GM18508 (cell line): ENCODE results near the gene GBF1.

Source experiments
- ATAC-seq: cut with Tn5 transposase; IDR thresholded peaks from one replicate; pipeline ENCODE4 v1.9.1; 2021; ENCODE audit warnings: moderate number of reproducible peaks; ENCODE audit not compliant: insufficient read depth, unreplicated experiment

The GBF1 gene

DNA sequence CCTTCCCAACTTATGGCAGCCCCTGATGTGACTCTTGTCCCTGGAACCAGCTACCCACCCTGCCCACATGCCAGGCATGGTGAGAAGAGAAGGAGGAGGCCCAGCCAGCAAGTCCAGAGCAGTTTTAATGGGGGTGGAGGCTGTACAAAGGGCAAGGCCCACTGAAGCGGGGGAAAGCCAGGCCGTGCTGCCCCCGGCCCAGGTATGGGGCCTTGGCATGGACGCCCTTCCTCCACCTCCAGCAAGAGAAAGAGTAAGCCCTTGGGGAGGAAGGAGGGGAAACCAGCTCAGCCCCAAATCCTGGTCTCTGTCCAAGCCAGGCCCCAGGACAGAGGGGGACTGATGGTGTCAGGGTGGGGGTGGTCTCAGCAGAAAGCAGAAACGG lies 157.2 kb downstream of the GBF1 start:
- ATAC-seq, result no peak

DNA sequence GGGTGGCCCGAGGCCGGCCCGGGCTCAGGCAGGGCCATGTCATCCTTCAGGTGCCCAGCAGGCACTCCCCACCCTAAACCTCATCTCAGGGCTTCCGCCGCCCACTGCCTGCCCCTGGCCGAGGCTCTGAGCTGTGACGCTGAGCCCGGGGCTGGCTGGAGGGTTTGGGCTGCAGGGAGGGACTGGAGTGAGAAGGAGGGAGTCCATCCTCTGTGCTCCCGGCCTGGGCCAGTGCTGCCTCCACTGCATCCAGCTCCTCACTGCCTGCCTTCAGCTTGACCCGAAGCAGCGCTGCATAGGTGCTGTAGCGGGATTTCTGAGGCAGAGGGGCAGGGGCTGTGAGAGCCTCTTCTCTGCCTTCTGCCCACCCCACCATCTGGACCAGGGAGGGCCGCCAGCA lies 157.8 kb downstream of the GBF1 start:
- ATAC-seq, result no peak

DNA sequence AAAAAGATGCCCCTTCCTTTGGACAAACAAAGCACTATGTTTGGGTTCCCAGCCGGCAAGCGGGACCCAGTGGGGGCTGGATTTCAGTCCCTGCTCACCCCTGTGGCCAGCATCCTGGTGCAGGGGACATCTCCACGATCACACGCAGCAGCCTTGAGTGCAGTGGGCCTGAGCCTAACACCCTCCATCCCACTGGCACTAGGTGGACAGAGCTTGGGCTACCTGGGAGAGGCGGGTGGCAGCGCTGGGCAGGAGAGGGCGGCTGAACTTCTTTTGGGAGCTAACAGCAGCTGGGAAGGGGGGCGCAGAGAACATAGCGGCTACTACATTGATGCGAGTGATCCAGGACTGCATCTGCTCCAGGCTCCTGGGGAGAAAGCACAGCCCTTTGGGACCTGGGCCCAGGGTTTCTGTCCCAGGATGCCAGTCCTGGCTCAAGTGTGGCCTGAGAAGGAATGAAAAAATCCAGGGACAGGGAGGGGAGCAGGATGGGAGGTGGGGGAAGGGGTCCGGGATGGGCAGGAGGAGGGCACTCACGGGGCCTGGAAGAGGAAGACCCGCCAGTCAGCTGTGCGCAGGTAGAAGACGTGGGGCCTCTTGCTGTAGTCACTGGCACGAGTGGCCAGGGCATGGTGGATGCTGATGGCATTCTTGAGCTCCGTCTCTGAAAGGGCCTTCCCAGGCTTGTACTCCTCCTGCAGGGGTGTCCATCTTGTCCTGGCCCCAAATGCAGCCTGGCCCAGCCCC lies 159.2 kb downstream of the GBF1 start:
- no peak for ATAC-seq

DNA sequence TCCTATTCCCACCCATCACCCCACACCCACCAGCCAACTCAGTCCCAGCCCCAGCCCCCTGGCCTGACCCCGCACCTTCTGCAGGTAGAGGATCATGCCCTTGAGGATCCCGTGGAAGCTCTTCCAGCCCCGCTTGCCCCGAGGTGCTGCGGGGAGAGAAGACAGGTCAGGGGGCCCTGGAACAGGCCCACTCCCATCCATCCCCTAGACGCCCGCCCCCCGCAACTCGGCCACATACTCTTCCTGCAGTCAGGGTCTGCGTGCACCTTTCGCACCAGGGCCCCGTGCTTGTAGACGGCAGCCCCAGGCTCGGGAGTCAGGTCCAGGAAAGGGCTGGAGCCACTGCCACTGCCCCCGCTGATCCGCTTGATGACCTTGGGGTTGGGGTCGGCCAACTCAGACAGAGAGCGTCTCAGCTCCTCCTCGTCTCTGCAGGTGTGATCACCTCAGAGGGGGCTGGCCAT lies 159.8 kb downstream of the GBF1 start:
- ATAC-seq, result no peak

DNA sequence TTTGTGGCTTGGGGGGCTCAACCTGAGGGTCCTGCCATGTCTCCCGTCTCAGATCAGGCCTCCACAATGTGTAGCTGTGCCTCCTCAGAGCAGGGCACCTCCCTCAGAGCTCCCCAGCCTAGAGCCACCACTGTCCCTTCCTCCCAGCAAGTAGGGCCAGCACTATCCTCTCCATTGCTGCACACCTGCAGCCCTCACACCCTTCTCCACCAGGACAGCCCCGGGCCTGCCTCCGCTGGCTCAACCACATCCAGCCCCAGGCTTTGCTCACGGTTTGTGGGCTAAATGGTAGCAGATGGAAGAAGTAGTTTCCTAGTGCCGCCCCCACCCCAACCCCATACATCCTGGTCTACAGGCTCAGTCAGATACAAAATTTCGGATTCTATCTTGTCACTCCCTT lies 160.3 kb downstream of the GBF1 start:
- ATAC-seq, result no peak

DNA sequence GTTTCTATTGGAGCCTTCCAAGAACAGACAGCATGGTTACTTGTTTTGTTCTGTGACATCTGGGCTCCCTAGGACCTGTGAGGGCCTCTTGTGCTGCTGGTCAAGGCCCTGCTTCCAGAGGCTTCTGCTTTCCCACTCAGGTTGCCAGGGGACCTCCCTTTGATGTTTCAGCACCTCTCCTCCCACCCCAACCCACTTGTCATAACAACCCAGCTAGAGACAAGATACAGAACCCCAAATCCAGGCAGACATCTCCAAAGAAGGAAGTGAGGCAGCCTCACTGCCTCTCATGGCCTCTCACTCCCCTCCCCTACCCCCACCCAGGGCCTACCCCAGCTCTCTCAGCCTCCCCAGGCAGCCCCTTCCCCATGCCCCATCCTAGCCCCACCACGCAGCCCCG lies 161.5 kb downstream of the GBF1 start:
- ATAC-seq, result no peak

DNA sequence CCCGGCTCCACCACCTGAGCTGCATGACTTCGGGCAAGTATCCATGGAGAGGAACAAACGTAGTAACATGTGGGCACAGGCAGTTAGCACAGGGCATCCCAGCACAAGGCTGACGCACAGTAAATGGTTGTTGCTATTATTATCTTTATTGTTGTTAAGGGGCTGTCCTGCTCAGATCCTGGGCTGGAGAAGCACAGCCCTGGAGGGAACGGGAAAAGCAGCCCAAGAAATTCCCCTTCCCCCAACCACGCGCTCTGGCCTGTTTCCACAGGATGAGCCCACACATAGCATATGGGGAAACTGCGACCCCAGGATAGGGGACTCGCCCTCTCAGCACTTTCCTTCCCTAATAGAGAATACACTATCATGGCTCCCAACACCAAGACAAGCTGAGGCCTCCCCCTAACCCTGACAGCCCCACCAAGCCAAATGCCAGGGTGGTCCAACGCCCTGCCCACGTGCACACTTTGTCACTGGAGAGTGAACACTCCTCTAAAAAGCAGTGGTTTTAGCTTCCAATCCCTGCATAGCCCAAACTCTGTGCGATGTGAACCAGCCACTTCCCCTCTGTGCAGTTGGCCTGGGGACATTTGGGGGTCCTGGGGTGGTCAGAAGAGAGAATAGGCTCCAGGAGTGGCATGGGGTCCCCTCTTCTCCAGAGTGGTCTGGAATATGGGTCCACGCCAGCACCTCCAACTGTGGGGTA lies 162.2 kb downstream of the GBF1 start:
- no peak for ATAC-seq

DNA sequence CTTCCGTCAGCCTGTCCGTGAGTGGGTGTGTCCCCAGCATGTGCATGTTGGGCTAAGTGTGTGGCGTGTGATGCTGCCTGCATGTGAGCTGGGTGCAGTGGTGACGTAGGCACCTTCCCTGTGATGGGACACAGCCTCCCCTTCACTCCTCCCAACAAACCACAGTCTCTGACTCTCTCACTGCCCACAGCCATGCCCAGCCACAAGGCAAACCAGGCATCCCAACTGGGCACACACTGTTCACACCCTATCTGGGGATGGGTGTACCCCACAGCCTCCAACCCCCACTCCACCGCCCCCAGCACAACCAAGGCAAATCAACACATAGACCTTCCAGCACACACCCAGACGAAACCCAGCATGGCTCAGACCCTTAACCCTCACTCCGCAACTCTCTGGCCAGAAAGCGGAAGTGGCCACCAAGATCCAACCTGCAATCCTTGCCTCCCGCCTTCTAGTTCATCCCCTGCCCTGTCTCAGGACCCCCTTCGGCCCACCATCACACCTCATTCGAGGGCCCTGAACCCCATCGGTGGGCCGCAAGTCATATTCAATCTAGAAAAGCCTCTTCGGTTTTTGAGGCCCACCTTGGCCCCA lies 162.9 kb downstream of the GBF1 start:
- ATAC-seq, result no peak

DNA sequence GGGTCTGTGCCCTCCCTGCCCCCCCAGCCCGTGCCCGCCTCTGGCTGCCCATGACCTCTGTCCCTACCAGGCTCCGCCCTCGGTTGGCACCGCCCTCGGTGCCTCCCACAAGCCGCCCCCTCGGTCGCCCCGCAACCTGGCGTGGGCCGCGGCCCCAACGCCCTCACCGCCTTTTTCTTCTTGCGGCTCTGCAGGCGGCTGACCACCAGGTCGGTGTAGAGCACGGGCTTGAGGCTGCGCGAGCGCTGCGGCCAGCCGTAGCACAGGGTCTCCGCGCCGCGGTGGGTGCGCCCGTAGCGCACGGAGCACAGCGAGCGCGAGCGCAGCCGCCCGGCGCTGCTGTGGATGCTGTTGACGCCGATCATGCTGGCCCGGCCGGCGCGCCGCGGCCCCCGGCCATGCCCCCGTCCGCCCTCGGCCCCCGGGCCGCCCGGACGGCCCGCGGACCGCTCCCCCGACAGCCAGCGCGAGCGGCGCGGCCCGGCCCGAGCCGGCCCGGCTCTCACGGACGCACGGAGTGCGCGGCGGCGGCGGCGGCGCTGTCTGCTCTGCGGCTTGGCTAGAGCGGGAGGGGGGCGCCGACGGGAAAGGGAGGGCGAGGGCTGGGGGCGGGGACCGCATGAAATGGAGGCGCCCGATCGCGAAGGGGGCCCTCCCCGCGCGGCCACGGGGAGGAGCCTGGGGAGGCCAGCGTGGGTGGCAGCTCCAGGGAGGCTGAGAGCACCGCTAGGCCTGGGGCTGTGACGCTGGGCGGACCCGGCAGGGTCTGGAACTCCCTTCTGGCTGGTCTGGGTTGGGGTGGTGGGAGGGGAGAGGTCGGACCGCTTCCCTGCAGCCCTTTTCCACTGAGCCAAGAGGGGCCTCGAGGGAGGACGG lies 163.6 kb downstream of the GBF1 start:
- no peak for ATAC-seq

DNA sequence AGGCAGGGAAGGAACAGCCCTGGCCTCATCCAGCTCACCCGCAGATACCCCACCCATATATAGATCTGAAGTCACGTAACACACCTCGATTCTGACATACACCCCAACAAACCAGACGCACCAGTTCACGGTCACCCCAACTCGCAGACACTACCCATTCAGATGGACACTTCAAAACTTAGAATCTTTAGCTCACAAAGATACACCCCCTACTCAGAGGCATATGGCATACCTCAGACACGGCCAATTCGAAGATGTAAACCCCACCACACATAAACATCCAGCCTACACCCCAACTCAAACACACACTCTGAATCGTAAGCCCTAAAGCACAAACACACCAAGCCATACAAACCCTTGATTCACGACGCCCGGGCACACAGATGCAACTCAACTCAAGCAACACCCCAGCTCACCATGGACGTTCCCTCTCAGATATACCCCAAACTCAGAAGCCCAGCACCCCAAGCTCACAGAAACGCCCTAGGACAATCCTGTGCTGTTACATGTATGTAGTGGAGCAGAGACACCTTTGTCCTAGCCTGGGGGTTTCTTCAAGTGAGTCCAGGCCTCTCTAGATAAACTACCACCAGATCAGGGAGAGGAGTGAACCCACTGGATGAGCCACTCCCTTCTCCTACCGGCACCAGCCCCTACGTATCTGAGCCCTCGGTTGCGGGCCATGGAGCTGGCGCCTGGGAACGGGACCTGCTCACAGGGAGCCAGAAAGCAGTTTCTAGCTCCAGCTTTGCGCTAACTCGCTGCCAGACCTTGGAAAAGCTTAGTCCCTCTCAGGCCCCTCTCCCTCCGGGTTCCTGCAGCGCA lies 164.5 kb downstream of the GBF1 start:
- ATAC-seq, result no peak

DNA sequence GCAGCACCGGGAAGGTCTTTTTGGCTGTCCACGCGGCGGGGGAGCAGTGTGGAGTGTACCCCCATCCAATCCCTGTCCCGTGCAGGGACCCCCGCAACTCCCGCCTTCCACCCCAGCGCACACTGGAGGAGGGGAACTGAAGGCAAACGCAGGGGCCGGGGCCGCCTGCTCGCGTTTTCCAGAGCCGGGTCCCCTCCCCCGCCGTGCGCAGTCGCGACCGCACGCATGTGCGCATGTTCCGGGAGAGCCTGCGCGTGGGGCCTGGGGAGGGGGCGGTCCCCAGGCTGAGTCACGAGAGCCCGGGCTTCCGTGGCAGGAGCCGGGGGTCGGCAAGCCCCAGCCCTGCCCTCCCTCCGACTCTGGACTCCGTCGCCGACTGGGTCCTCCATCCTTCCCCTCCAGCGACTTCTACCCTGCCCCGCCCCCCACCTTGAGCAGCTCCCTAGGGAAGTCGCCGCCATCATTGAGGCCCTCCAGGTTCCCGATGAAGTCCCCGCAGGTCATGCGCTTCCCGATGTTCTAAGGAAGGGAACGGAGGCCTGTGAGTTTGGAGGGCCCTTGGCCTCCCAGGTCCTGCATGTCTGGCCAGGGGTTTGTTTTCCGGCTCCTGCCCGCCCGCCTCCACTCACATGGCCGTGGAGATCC lies 165.2 kb downstream of the GBF1 start:
- ATAC-seq, result no peak

DNA sequence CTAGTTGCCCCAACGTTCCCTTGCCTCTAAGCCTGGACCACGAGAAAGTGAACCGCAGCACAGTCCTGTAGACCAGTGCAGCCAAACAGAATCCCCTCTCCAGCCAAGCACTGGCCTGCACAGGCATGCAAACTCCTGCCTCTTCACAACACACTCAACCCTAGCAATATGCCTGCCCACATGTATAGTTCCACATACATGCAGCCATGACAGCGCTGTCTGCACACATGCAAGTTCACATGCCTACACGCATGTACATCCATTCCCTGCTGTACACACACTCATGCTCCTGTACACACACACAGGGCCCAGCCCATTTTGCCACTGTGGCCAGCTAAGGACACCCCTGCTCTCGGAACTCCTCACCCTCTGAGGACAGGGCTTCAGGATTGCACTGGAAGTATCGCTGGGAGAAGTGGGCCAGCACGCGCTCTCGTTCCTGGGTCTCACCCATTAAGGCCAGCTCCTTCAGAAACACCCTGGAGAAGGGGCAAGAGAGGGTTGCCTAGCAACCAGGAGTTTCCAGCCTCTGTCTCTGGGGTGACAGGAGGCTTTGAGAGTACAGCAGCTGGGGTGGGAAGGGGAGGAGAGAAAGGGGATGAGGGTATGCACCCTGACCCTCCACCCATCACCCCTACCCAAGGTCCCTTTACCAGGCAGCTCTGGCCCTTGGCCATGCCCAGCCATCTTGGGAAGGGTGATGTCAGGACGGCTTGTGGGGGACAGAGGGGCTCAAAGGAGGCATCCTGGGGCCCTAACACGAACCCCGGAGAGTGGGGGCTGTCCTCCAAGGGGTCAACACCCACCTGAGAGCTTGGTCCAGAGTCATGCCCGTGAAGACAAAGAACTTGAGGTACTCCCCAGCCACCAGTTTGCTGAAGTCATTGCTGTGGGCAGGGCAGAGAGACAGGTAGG lies 166.3 kb downstream of the GBF1 start:
- ATAC-seq, result no peak

DNA sequence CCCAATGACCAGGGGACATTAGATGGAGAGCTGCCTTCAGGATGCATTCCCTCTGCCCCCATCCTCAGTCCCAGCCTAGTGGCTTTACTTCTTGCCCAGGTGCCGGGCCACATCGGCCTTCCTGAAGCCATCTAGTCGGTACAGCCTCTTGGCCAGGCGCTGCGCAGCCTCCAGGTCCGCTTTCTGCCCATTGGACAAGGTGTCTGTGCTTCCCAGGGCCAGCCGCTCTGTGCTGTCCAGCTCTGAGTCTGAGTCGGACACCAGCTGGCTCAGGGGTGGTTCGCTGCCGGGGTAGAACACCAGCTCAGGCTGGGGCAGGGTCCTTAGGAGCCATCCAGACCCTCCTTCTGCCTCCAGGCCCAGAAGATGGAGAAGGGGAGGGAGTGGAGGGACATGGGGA lies 167.0 kb downstream of the GBF1 start:
- ATAC-seq, result no peak

DNA sequence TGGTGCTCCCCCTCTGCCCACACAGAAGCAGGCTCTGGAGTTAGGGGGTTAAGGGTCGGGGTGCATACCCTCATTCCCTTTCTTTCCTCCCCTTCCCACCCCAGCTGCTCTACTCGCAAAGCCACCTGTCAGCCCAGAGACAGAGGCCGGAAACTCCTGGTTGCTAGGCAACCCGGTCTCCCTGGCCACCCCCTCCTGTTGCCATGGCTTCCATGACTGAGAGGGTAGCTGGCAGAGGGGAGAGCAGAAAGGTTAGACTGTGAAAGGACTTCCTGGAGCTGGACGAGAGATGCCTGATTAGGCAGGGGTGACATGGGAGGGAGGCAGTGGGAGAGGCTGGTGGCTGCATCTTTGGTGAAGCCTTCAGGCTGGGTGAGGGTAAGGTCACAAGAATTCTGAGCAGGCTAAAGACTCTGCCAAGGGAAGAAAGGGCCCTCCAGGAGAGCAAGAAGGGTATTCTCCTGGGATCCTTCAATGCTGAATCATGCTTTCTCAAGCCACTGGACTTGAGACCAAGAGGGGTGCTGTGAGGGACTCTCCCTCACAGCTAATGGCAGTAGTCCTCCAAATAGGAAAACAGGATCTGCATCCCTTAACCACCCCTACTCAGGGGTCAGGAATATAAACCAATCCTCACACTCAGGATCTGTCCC lies 167.8 kb downstream of the GBF1 start:
- ATAC-seq, result no peak

DNA sequence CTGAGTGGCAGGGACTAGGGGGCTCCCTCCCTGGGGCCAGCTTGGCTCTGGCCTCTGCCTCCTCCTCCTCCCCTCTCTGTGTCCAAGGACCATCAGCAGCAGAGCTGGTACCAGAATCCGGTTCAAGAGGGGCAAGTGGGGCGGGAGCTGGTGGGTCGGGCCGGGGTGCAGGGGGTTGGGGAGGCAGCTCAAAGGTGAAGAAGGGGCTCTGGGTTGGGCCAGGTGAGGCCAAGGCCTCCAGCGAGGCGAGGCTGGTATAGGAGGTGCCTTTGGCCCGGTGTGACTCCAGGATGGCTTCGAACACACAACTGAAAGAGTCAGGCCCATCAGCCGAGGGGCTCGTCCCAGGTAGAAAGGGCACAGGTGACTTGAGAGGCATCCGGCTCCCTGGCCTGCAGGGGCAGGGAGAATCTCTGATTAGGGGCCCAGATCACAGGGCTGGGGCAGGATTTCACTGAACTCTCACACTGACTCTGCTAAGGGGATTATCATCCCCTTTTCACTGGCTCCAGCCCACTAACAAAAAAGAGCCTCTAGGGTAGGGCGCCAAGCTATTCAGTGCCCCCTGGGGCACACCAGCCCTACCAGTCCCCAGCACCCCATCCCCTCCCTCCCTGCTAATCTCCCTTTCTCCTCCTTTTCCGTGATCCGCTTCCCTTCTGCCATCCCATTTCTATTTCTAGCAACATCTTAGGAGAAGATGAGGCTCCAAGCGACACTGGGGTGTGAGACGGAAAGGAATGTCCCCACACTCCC lies 168.7 kb downstream of the GBF1 start:
- ATAC-seq, result no peak

DNA sequence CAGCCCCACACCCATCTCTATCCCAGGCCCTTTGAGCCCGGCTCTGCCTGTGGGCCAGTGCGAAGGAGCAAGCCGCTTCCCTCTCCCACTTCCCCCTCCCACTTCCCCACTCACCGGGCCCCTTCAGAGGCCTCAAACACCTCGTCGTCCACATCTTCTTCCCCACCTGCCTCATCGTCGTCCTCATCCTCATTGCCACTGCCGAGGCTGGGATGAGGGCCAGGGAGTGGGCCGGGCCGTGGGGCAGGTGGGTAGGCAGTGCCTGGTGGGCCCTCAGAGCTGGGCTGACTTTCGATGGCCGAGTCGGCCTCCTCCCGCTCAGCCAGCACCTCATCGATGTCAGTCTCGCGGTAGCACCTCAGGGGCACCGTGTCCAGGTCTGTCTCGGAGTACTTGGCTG lies 169.4 kb downstream of the GBF1 start:
- ATAC-seq, result no peak

DNA sequence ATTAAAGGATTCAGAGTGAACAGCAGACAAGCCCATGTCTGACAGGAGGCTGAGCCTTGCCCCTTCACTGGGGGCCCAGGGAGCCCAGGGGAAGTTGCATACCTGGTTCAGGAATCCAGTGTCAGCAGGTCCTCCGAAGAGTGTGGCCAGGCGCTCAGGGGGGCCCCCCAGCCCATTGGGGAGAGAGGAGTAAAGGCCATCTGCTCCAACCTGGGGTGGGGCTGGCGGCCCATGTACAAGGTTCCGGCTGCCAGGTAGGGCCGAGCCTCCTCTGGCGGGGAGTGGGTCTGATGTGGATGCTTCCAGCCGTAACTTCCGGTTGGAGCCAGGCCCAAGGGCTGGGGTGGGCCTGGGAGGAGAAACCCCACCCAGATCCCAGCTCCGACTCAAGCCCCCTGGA lies 171.0 kb downstream of the GBF1 start:
- ATAC-seq, result no peak
